GOT3 (cell line): ENCODE measurements around the gene CCDC18.

ENCODE experiments used
- DNase-seq: peaks from one replicate; lab custom pipeline; 2025; ENCODE audit warnings: mixed read lengths; lab: John Stamatoyannopoulos, UW

Gene CCDC18

GRCh38 chr1:93317207-93317606 is 136.7 kb downstream of the CCDC18 start:
- DNase-seq, result no peak

GRCh38 chr1:93317943-93318342 is 137.4 kb downstream of the CCDC18 start:
- no peak for DNase-seq

GRCh38 chr1:93321720-93322119 is 141.2 kb downstream of the CCDC18 start:
- no peak for DNase-seq

GRCh38 chr1:93322349-93322748 is 141.8 kb downstream of the CCDC18 start:
- DNase-seq, result no peak

- DNase-seq, result no peak
These were observed 142.8 kb downstream of the CCDC18 start for GRCh38 chr1:93323185-93323820.

GRCh38 chr1:93324486-93325464 is 144.3 kb downstream of the CCDC18 start:
- DNase-seq, result no peak
